Measurements from ENCODE around the gene FBXO42.
A peak's percentile ranks its signal among the peaks of the same experiment; 100 is the strongest.

FBXO42 gene
- total RNA-seq: 51.2 to 60.5 reads per million in 2 donors

GRCh38 chr1:16351994-16352841 is at the start of gene FBXO42:
TSS of gene FBXO42 (minus strand) at chr1:16352480. CDS start at chr1:16315418, 37,062 bp downstream.
- peak; percentile 84 to 95 (median 88) for DNase-seq

DNA sequence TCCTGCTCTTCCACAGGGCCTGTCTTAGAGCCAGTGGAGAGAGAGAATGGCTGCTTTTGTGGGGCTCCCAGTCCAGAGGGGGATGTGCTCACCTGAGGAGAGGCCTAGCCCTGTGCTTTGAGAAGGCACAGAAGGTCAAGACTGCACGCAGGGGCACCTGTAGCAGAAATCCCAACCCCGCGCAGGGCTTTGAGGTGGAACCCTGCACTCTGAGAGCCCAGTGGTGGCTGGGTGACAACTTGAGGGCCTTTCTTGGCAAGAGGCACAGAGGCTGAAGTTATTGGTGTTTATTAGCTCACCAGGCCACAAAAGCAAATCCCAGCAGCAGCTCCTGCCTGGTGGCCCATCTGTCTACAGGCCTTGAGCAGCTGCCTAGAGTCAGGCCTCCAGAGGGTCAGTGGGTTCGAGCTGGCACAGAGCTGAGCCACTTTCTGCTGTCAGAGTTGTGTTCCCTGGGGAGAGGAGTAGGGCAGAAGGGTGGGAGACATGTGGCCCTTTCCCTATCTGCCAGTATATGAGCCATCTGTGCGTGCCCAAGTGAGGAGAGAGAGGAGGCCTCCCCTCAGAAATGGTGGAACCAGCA is 46.2 kb upstream of the FBXO42 start:
- no peak for DNase-seq

DNA sequence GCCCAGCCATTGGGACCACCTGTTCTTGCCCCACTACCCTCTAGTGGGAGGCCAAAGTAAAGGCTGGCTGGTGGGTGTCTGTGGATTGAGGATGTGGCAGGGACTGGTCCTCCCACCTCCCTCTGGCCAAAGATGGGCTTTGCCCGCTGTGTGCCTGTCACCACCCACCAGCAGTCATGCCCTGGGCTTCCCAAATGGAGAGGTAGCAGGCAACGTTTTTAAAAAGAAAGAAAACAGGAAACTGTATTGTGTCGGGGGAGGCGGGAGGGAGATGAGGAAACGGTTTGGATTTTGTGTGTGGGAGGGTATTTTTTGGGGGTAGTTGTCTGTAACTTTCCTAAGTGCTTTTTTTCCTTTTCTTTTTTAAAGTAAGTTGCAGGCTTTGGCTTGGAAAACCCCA is 44.8 kb upstream of the FBXO42 start:
- DNase-seq: no peak

GRCh38 chr1:16396591-16396990 is 44.3 kb upstream of the FBXO42 start:
- DNase-seq: no peak

GRCh38 chr1:16394977-16395376 is 42.7 kb upstream of the FBXO42 start:
- no peak for DNase-seq

DNA sequence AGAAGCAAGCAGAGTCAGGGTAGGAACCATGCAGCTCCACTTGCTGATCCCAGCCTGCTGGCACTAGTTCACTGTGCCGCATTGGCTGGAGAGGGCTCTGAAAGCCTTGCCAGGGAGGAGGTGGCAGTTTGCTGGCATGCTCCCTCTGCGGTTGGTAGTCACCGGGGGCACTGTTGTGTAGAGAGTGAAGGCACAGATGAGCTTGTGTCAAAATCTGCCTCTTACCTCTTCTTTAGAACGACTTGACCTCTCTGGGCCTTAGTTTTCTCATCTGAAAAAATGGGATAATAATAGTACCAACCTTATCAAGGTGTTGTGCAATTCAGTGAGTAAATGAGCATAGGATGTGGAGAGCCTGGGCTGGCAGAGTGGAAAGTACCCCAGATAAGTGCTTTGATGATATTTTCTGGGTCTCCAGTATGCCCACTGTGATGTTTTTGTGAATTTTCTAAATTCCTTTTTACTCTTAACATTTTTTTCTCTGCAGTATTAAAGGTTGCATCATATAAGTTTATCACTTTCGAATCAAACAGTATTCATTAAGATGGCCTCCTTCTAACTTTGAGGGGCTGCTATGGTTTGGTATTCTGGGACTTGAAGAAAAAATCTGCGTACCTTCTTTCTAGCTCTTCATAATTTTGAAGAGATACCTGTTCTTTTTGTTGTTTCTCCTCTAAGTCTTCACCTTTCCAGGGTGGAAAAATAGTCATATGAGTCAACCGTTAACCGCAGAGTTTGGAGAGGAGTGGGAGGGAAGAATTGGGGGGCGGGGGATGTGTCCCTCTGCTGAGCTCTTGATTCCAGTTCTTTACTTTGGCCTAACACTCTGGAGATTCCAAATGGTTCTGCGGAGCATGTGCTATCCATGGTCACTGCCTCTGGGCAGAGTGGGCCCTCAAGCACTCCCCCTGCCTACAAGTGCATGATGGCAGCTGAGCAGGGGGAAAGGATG is 41.6 kb upstream of the FBXO42 start:
- DNase-seq: no peak

GRCh38 chr1:16392740-16393569 is 40.7 kb upstream of the FBXO42 start:
- no peak for DNase-seq

DNA sequence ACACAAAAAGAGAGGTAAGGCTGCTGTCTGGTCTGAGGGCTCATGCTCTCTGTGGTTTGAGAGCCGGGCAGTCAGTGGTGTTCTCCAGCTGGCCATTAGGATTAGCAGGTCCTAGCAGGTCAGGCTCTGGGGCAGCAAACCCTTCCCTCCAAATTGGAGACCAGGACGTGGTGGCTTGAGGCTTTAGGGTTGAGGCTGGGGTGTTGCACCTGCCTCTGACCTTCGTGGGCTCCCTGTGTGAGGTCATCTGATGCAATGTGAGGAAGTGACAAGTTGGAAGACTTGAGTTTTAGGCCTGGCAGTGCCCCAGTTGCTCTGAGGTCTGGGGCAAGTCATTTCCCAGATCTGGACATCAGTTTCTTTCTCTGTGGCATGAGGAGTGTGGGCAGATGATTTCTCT is 39.1 kb upstream of the FBXO42 start:
- no peak for DNase-seq

- DNase-seq: peak in 1 of 5 experiments; percentile 40
These were observed 35.2 kb upstream of the FBXO42 start for GRCh38 chr1:16387201-16388188.

GRCh38 chr1:16386454-16387113 is 34.3 kb upstream of the FBXO42 start:
- no peak for DNase-seq

DNA sequence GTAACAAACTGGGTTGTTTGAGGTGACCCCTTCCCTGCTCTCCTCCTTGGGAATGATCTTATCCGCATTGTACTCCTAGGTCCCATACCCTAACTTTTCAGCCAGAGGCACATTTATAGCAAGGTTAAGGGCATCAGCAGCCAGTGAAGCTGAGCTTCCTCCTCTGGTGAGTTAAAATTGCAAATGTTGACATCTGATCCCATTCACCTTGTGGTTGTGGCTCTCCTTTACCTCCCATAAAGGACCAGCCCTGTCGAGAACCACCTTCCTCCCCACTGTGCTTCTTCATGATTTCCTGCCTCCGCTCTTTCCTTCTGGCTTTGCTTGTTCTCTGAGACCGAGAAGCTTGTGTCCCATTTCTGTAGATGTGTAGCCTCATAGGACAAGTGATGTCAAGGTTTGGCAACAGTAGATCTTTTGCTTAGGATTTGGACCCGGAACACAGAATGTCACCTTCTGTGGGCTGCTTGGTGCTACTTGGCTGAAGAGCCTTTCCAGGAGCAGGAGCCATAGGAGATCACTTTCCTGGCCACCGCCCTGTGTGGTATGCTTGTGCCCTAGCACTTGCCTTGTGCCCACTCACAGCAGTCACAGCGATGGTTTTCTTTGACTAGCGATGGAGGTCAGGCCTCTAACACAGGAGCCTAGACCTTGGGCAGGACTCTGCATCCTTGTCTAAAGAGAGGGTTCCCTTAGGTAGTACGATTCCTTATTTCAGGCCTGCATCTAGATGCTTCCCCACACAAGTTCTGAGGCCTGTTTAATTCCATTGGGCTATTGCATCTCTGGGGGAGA is 33.6 kb upstream of the FBXO42 start:
- no peak for DNase-seq

DNA sequence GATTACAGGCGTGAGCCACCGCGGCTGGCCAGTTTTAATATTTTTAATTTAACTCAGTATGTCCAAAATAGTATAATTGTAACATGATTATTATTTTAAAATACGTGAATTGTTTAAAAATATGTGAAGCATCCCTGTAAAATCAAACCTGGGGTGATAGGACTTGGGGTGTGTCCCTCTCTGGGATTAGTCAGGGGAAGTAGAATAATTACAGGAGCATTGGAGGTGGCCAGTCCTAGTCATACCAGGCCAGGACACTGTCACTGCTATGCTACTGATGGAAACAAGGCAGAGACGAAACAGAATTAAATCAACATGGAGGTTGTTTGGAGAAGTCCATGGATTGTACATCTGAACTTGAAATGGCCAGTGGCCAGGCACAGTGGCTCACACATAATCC is 31.6 kb upstream of the FBXO42 start:
- DNase-seq: no peak

GRCh38 chr1:16380868-16381267 is 28.6 kb upstream of the FBXO42 start:
- DNase-seq: no peak

DNA sequence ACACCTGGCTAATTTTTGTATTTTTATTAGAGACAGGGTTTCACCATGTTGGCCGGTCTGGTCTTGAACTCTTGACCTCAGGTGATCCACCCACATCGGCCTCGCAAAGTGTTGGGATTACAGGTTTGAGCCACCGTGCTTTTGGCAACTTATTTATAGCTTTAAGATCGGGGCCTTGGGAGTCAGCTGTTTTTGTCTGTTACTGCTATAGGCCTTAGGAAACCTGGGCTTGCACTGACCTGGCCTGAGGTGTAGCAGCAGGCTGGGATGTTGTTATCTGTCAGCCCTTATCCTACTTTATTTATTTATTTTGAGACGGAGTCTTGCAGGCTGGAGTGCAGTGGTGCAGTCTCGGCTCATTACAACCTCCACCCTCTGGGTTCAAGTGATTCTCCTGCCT is 26.2 kb upstream of the FBXO42 start:
- no peak for DNase-seq

GRCh38 chr1:16376971-16377370 is 24.7 kb upstream of the FBXO42 start:
- no peak for DNase-seq

GRCh38 chr1:16375521-16376340 is 23.5 kb upstream of the FBXO42 start:
- DNase-seq: no peak

- no peak for DNase-seq
These were observed 22.0 kb upstream of the FBXO42 start for GRCh38 chr1:16374266-16374665.

GRCh38 chr1:16372535-16373285 is 20.4 kb upstream of the FBXO42 start:
- no peak for DNase-seq

Data from T-helper 2 cell (primary cell).